Fibroblast of mammary gland (primary cell): ENCODE data around the gene AFG1L.
A peak's percentile ranks its signal among the peaks of the same experiment; 100 is the strongest.
"Not testable (repeated sequence)": the region's sequence is repeated elsewhere in the genome, so short reads cannot be mapped to it uniquely, and the experiment has no call there.

Experiments
- DNase-seq: peaks from one replicate; pipeline ENCODE4 v3.0.0-alpha.2; 2010; ENCODE audit warnings: low read depth
- H3K4me3 ChIP-seq: 2 replicates; pipeline ENCODE4 v1.5.1; 2011; ENCODE audit warnings: low read depth, mild to moderate bottlenecking, low read length, moderate library complexity; ENCODE audit not compliant: control insufficient read depth
- TF ChIP-seq, protein P1 (sequence below): conservative IDR thresholded peaks from 2 replicates; pipeline ENCODE4 v1.5.1; 2011; ENCODE audit warnings: low read depth, low read length, inconsistent platforms; ENCODE audit not compliant: control insufficient read depth, insufficient read depth

Gene AFG1L

DNA sequence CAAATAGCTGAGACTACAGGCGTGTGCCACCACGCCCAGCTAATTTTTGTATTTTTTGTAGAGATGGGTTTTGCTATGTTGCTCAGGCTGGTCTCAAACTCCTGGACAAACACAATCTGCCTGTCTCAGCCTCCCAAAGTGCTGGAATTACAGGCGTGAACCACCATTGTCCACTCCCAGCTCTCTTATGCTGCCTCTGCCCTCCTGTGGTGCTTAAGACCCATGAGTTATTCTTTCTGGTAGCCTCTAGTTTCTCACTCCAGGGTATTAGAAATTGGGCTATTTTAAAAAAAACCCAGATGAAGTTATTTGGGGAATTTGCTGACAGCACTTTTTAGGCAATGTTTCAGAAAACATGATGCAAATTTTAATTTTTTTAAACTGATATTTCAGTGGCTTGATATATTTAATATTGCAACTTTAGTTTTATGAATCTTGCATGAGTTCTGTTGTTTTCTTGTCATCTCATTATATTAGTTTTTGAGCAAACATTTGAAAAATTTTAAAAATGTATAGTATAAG, 151.8 kb downstream of the AFG1L start:
- no peak for DNase-seq
- no peak overlapping the region for H3K4me3 ChIP-seq
- TF ChIP-seq, protein P1, sequence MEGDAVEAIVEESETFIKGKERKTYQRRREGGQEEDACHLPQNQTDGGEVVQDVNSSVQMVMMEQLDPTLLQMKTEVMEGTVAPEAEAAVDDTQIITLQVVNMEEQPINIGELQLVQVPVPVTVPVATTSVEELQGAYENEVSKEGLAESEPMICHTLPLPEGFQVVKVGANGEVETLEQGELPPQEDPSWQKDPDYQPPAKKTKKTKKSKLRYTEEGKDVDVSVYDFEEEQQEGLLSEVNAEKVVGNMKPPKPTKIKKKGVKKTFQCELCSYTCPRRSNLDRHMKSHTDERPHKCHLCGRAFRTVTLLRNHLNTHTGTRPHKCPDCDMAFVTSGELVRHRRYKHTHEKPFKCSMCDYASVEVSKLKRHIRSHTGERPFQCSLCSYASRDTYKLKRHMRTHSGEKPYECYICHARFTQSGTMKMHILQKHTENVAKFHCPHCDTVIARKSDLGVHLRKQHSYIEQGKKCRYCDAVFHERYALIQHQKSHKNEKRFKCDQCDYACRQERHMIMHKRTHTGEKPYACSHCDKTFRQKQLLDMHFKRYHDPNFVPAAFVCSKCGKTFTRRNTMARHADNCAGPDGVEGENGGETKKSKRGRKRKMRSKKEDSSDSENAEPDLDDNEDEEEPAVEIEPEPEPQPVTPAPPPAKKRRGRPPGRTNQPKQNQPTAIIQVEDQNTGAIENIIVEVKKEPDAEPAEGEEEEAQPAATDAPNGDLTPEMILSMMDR = no peak

DNA sequence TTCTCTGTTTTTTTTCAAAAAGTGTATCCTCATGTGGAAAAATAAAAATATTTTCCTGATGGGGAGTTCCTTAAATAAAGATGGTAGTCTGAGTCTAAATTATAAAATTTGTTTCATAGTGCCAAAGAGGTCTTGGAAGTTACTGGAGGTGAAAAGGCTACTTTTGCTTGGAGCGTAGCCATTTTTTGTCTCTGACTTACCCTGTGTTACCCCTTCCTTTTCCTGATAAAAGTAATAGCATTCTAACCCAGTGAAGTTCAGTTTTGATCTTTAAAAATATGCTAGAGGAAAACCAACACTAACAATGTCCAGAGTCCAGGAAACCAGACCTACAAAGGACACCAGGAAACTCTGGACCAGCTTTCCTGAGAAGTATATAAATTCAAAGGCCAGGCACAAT, 153.6 kb downstream of the AFG1L start:
- TF ChIP-seq, protein P1 = no peak
- H3K4me3 ChIP-seq = no peak overlapping the region
- DNase-seq = no peak

DNA sequence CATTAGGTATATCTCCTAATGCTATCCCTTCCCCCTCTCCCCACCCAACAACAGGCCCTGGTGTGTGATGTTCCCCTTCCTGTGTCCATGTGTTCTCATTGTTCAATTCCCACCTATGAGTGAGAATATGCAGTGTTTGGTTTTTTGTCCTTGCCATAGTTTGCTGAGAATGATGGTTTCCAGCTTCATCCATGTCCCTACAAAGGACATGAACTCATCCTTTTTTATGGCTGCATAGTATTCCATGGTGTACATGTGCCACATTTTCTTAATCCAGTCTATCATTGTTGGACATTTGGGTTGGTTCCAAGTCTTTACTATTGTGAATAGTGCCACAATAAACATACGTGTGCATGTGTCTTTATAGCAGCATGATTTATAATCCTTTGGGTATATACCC, 154.9 kb downstream of the AFG1L start:
- DNase-seq, H3K4me3 ChIP-seq: not testable (repeated sequence)

DNA sequence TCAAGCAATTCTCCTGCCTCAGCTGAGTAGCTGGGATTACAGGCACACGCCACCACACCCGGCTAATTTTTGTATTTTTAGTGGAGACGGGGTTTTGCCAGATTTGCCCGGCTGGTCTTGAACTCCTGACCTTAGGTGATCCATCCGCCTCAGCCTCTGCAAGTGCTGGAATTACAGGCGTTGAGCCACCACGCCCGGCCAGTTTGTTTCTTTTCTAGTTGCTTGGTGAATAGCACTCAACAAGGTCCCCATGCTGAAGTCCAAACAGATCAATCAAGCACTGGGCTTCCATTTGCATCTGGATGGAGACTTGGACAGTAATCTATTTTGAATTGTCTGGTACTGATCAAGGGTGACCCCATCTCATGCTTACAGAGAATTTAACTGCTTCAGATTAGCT, 157.0 kb downstream of the AFG1L start:
- TF ChIP-seq, protein P1 = no peak
- DNase-seq = no peak
- no peak overlapping the region for H3K4me3 ChIP-seq

DNA sequence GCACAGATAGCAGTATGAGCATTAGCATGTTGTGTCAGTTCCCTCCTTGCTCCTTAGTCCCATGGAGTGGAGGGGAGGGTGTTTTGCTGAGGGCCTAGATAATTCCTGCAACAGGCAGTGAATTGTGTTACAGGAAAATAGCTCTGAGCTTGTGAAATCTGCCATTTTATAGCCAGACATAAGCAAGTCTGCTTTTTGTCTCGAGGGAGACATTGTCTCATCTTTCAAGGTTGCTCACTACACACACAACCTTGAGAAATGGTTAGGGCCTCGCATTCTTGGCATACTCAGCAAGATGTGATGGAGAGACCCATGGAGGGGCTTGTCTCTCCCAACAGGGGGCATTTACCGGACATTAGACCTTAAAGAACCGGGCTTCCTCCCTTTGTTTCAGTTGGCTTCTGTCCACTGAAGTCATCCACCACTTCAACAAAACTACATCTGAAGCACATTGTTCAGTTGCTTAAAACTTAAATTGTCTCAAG, 157.9 kb downstream of the AFG1L start:
- DNase-seq = peak; percentile 55

DNA sequence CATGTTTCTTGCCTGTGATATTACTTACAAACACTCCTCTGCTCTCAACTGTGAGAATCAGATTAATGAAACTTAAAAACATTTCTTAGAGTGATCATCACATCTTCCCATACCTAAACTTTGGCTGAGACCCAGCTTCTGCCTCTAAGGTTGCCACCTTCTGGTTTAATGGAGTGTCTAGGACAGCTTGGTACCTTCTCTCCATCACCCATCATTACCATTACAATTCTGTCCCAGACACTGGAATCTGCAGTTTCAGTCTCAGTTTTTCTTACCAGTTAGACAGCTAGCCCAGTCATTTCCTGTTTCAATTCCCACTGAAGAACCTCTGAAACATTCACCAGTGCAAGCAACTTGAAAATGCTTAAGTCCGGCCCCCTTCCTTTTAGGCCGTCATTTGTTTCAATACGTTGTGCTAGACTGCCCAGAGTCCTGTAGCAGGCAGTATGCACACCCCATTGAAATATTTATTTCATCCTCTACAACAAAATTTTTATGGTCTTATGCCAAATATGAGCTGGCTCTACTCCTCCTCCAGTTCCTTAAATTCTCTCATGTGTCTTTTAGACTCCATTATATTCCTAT, 158.8 kb downstream of the AFG1L start:
- TF ChIP-seq, protein P1 = no peak
- no peak overlapping the region for H3K4me3 ChIP-seq
- peak; percentile 49 for DNase-seq

More for the DNA sequence above, 157.9 kb downstream of the AFG1L start:
- TF ChIP-seq, protein P1 = no peak
- H3K4me3 ChIP-seq = no peak overlapping the region

DNA sequence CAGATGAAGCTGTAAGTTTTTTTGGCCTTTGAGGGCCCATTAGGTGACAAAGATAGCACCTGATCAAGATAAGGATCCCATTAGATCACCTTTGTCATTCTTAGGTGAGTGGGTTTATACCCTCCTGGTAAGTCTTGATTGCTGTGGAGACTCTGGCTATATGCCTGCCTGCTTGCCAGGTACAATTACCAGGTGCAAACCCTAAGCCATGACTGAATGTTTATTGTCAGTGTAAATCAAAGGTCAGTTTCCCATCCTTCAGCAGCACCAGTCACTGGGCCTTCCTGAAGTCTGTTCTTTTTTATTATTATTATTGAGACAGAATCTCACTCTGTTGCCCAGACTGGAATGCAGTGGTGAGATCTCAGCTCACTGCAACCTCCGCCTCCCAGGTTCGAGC, 159.5 kb downstream of the AFG1L start:
- H3K4me3 ChIP-seq = no peak overlapping the region
- TF ChIP-seq, protein P1 = no peak
- no peak for DNase-seq
